Testis (tissue), 3 donors: ENCODE data around the gene HAAO. TPM values are rescaled to one million over a fixed set of nuclear protein-coding genes. Genes with fewer than 3 reads are reported as not detected.

Source experiments
- DNase-seq: peaks from one replicate; pipeline ENCODE4 v3.0.0-alpha.2; 2019
- H3K27ac ChIP-seq, 2 donors: fragments of 200-600 bp; sonication (generic); one replicate each; pipeline ENCODE4 v1.5.1; 2019
- H3K27me3 ChIP-seq: fragments of 200-600 bp; sonication (generic); one replicate; pipeline ENCODE4 v1.5.1; 2019
- H3K36me3 ChIP-seq: fragments of 200-600 bp; sonication (generic); one replicate; pipeline ENCODE4 v1.5.1; 2017; ENCODE audit warnings: low read depth; ENCODE audit errors: missing control alignments
- H3K4me1 ChIP-seq: fragments of 200-600 bp; sonication (generic); one replicate; pipeline ENCODE4 v1.5.1; 2019
- H3K4me3 ChIP-seq, 2 donors: fragments of 200-600 bp; sonication (generic); one replicate each; pipeline ENCODE4 v1.5.1; 2017 to 2019
- H3K9me3 ChIP-seq: fragments of 200-600 bp; sonication (generic); one replicate; pipeline ENCODE4 v1.5.1; 2017
- CTCF ChIP-seq, 3 experiments: fragments of 450-650 bp in 2 of 3; fragments of 200-600 bp in 1 of 3; sonication (generic) in 1 of 3; IDR thresholded peaks; one replicate each; pipeline ENCODE4 v1.5.1; 2016 to 2019; ENCODE audit warnings: antibody characterized with exemption in 3 of 3, mild to moderate bottlenecking in 2 of 3, moderate library complexity in 1 of 3
- POLR2A ChIP-seq: fragments of 450-650 bp; IDR thresholded peaks from one replicate; pipeline ENCODE4 v1.6.1; 2017; ENCODE audit warnings: antibody characterized with exemption, mild to moderate bottlenecking, moderate library complexity
- WGBS, 2 donors: methylation state at CpG; one replicate each; pipeline ENCODE4 v1.1.5; 2018; 5-methylcytosine and 5-hydroxymethylcytosine counted together
- intact Hi-C: fragments of 100-400 bp; cut with DNase I; formaldehyde crosslinking; loops from one replicate; pipeline ENCODE4 v1.15.1; 2023; ENCODE audit warnings: low total_unique reads
- polyA plus RNA-seq: library from polyadenylated mRNA; stranded (reverse); fragments of 350-450 nt; fragmentation: Illumina TruSeq; extraction: RNeasy Lipid Tissue Mini Kit (QIAGEN cat#74804); gene quantifications from one replicate; pipeline ENCODE4 v1.2.3, GENCODE V29; 2014; ENCODE audit warnings: low read depth, low replicate concordance; ENCODE audit not compliant: insufficient read depth
- total RNA-seq, 2 donors: library from RNA; depleted of rRNA; stranded (reverse); fragments of >200 nt; gene quantifications; one replicate each; pipeline ENCODE4 v1.2.3, GENCODE V29; 2016

HAAO gene
- total and polyA plus RNA-seq, 3 donors from 2014 or later: 3.2 to 6.0 (median 5.3) TPM

DNA sequence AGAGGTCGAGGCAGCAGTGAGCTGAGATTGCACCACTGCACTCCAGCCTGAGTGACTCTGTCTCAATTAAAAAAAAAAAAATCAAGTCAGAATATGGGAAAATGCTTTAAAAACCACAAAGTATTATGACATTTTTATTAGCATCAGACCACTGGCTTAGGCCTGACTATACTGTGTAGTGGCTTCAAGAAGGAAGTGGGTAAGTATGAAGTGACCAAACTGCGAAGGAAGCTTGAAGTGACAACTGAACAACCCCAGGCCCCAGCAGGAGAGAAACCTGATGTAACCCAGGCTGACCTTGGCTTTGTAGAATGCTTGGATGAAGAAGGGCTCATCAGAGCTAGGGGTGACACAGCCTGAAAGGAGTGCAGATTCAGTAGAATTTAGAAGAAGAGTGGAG lies 21.4 kb upstream of the HAAO start:
- no peaks in the 10 kb centered on the region for H3K27me3 ChIP-seq
- intact Hi-C loops: no loop called here
- no peak overlapping the region for H3K4me3 ChIP-seq
- no peak overlapping the region for H3K27ac ChIP-seq
- TF ChIP-seq CTCF (IDR thresholded peaks at IDR 0.05): no peak
- TF ChIP-seq POLR2A: no peak
- DNase-seq: no peak
- peaks cover 9% of the 10 kb centered on the region for H3K4me1 ChIP-seq
- WGBS, 2 donors: 91 to 97% methylated on average over 2 of the region's 2 CpGs
- H3K9me3 ChIP-seq: no peaks in the 10 kb centered on the region
- no peaks in the 10 kb centered on the region for H3K36me3 ChIP-seq

- Histone ChIP-seq H3K36me3 (no peaks in the 10 kb centered on the region), H3K4me3 (no peak overlapping the region), H3K27ac (no peak overlapping the region), H3K9me3 (no peaks in the 10 kb centered on the region), H3K4me1 (peaks cover 10% of the 10 kb centered on the region), H3K27me3 (no peaks in the 10 kb centered on the region)
- TF ChIP-seq CTCF (IDR thresholded peaks at IDR 0.05) (peak; percentile 50 to 61 (median 53)), POLR2A (no peak)
- intact Hi-C loops: no loop called here
- DNase-seq: no peak
- 0 to 62% methylated on average over 1 of the region's 1 CpG for WGBS, 2 donors
Measured at GRCh38 chr2:42812899-42813479, 20.6 kb upstream of the HAAO start.

GRCh38 chr2:42810971-42811811 lies 18.8 kb upstream of the HAAO start:
- DNase-seq: peak; percentile 62
- peak overlapping the region; percentile 80 to 85 for H3K4me3 ChIP-seq
- no peaks in the 10 kb centered on the region for H3K27me3 ChIP-seq
- 0 to 1% methylated on average over 23 to 33 of the region's 51 CpGs for WGBS, 2 donors
- intact Hi-C loops: no loop called here
- H3K27ac ChIP-seq: peak overlapping the region; percentile 98 to 99
- H3K4me1 ChIP-seq: peaks cover 10% of the 10 kb centered on the region
- TF ChIP-seq POLR2A: no peak
- no peak for TF ChIP-seq CTCF (IDR thresholded peaks at IDR 0.05)
- H3K9me3 ChIP-seq: no peaks in the 10 kb centered on the region
- H3K36me3 ChIP-seq: no peaks in the 10 kb centered on the region

GRCh38 chr2:42810121-42810970 lies 18.0 kb upstream of the HAAO start:
- peak overlapping the region; percentile 80 to 85 for H3K4me3 ChIP-seq
- 1 to 3% methylated on average over 41 to 53 of the region's 83 CpGs for WGBS, 2 donors
- peak; percentile 97 for DNase-seq
- peaks cover 10% of the 10 kb centered on the region for H3K4me1 ChIP-seq
- peak overlapping the region; percentile 98 to 99 for H3K27ac ChIP-seq
- no peaks in the 10 kb centered on the region for H3K27me3 ChIP-seq
- intact Hi-C loops: no loop called here
- no peaks in the 10 kb centered on the region for H3K9me3 ChIP-seq
- H3K36me3 ChIP-seq: no peaks in the 10 kb centered on the region
- peak; percentile 24 for TF ChIP-seq POLR2A
- TF ChIP-seq CTCF (IDR thresholded peaks at IDR 0.05): no peak
